AG09319 (cell line): ENCODE measurements around the gene ATRAID.

Experiments
- DNase-seq: peaks from one replicate; pipeline ENCODE4 v3.0.0-alpha.2; 2010; ENCODE audit warnings: low read depth; ENCODE audit errors: extremely low read depth
- TF ChIP-seq, protein P1 (sequence below): IDR thresholded peaks from 2 replicates; pipeline ENCODE4 v1.5.1; 2011; ENCODE audit warnings: low read depth, mild to moderate bottlenecking, inconsistent platforms, low read length, moderate library complexity

ATRAID gene

DNA sequence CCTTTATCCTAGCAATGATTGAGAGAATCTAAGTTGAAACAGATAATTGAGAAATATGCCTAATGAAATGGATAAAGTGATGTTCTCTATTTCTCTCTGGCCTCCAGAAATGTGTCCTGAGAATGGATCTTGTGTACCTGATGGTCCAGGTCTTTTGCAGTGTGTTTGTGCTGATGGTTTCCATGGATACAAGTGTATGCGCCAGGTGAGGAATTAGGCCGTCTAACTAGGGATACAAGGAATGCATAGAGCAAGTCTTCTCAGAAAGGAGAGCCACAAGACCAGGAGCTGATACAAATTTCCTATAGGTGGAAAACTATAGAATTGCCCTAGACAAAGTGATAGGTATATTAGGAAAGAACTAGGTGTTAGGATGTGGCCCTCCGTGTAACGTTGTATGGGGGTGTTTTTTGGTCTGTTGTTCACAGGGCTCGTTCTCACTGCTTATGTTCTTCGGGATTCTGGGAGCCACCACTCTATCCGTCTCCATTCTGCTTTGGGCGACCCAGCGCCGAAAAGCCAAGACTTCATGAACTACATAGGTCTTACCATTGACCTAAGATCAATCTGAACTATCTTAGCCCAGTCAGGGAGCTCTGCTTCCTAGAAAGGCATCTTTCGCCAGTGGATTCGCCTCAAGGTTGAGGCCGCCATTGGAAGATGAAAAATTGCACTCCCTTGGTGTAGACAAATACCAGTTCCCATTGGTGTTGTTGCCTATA is 4.7 kb downstream of the ATRAID start:
- TF ChIP-seq, protein P1, sequence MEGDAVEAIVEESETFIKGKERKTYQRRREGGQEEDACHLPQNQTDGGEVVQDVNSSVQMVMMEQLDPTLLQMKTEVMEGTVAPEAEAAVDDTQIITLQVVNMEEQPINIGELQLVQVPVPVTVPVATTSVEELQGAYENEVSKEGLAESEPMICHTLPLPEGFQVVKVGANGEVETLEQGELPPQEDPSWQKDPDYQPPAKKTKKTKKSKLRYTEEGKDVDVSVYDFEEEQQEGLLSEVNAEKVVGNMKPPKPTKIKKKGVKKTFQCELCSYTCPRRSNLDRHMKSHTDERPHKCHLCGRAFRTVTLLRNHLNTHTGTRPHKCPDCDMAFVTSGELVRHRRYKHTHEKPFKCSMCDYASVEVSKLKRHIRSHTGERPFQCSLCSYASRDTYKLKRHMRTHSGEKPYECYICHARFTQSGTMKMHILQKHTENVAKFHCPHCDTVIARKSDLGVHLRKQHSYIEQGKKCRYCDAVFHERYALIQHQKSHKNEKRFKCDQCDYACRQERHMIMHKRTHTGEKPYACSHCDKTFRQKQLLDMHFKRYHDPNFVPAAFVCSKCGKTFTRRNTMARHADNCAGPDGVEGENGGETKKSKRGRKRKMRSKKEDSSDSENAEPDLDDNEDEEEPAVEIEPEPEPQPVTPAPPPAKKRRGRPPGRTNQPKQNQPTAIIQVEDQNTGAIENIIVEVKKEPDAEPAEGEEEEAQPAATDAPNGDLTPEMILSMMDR, result no peak
- no peak for DNase-seq

DNA sequence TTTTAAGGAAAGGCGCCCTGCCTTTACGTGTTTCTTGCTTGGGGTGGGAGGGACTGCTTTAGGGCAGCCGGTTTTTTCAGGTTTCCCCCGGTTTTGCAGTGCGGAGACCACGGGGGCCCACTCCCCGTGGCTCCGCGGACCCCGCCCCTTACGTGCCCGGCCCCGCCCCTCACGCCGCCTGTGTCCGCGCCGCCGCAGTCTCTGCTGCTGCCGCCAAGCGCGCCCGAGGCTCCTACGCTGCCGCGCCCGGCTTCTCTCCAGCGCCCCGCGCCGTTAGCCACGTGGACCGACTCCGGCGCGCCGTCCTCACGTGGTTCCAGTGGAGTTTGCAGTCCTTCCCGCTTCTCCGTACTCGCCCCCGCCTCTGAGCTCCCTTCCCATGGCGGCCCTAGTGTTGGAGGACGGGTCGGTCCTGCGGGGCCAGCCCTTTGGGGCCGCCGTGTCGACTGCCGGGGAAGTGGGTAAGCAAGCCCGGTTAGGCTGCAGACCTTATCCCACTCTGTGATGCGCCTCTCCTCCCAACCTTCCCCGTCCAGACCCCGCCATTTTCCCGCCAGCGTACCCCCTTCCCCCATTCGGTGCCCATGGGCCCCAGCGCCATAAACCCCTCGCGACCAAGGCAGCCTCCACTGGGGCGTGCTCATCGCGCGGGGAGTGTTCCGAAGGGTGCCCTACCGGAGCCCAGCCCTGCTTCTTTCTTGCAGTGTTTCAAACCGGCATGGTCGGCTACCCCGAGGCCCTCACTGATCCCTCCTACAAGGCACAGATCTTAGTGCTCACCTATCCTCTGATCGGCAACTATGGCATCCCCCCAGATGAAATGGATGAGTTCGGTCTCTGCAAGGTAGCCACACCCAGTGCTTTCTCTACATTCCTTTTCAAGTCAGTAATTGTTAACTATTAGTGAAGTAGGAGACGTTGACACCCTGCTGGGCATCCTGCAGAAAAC is 5.6 kb downstream of the ATRAID start, which contains the start of gene CAD:
TSS of gene CAD (plus strand) at position 197 of the 949 bp plus-strand sequence. CDS start at position 380, 183 bp downstream.
- DNase-seq, result no peak
- TF ChIP-seq, protein P1, result no peak; the same call in 1 of the 2 replicates

DNA sequence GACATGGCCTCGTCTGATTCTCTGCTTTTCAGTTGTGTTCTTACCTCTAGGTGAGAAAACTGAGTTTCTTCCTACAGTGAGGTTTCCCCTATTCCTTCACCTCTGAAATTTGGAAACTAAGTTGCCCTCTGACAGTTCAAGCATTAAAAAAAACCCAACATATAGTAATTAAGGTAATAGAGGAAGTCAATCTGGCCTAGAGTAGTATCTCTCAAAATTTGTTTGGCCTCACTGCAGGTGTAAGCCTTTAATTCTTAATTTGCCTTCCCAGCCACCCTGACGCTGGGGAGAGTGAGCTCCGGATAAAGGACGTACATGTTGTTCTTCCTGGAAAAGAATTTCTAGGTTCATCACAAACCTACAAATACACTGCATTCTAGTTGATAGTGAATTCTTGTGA is 6.8 kb downstream of the ATRAID start:
- TF ChIP-seq, protein P1, result no peak
- DNase-seq, result no peak

DNA sequence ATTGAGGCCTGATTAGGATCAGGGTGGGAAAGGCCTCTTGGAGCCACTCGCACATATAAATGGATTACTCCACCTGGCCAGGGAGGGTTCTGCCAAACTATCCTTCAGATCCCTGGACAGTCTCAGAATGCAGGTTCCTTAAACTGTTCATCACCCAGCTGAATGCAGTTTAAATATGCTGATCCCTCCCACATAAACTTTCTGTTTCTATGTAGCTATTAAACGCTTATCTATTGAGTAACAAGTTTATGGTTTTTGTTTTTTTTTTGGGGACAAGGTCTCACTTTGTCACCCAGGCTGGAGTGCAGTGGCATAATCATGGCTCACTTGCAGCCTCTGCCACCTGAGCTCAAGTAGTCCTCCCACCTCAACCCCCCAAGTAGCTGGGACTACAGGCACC is 7.2 kb downstream of the ATRAID start:
- TF ChIP-seq, protein P1, result no peak
- DNase-seq, result no peak

DNA sequence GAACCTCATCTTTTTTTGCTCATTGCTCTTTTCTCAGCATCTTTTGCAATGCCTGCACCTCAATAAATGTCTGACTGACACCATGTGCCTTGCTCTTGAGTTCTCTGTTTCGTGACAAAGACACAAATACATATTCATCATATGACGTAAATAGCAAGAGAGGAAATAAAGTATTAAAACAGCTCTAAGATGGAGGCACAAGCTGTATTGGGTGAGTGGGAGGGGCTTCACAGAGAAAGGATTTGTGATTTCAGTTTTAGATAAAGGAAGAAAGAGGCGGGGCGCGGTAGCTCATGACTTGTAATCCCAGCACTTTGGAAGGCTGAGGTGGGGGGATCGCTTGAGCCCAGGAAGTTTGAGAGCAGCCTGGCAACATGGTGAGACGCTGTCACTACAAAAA is 8.2 kb downstream of the ATRAID start:
- no peak for DNase-seq

DNA sequence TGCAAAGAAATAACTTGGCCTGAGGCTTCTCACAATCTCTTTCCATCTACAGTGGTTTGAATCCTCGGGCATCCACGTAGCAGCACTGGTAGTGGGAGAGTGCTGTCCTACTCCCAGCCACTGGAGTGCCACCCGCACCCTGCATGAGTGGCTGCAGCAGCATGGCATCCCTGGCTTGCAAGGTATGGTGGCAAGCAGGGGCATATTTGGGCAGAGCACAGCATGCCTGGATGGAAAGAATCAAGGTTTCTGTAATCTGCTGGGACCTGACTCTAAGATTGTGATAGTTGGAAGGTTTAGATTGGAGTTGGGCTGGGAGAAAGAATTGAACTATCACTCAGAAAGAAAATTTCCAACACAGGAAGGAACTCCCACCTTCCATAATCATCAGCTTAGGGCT is 9.3 kb downstream of the ATRAID start:
- TF ChIP-seq, protein P1, result no peak

More for the DNA sequence above, 8.2 kb downstream of the ATRAID start:
- TF ChIP-seq, protein P1, result no peak

DNA sequence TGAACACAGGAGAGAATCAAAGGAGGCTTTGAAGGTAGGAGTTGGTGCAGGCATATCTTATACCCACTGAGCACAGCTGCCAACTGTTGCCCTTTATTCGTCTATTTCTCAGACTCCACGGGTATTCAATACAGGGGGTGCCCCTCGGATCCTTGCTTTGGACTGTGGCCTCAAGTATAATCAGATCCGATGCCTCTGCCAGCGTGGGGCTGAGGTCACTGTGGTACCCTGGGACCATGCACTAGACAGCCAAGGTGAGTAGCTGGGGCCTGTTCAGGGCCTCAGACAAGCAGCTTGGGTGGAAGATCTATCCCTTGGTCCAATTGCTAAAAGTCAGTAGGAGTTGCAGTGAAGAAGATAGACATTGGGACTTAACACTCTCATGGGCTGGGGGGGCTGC is 10.6 kb downstream of the ATRAID start:
- no peak for DNase-seq
- TF ChIP-seq, protein P1, result no peak

More for the DNA sequence above, 9.3 kb downstream of the ATRAID start:
- no peak for DNase-seq
